ENCODE results near the gene ALG2.

ALG2 gene

DNA sequence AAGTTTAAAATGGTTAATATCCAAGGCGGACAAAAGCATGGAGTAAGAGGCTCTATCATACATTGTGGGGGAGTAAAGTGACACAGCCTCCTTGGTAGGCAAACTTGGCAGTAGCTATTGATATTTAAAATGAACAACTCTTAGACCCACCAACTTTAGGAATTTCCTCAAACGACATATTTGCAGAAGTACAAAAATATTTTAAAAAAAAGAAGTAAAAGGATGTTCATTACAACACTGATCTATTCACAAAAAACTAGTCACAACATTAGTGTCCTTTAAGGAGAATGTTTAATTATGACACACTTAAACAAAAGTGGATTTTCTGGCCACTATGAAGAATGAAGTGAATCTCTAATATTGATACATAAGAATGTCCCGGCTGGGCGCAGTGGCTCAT lies 1.7 kb downstream of the ALG2 start:
- POLR2A ChIA-PET: interaction anchor here (1.6 kb wide), 1 partner anchor 9 kb away, joined by 4 read pairs; no protein-coding TSS in a partner anchor
- TF ChIP-seq CTBP1 (IDR thresholded peaks at IDR 0.05; ENCODE audit: borderline replicate concordance): no peak
- TF ChIP-seq TARDBP (IDR thresholded peaks at IDR 0.05): no peak
- no peak for TF ChIP-seq FOXA1 (IDR thresholded peaks at IDR 0.05)
- no peak for TF ChIP-seq NFRKB (IDR thresholded peaks at IDR 0.05)
- TF ChIP-seq SUZ12 (IDR thresholded peaks at IDR 0.05): no peak
- no peak for TF ChIP-seq ELF4 (IDR thresholded peaks at IDR 0.05)
- no peak for TF ChIP-seq HDGF (IDR thresholded peaks at IDR 0.05; ENCODE audit: borderline replicate concordance)
- no peak for TF ChIP-seq FOXM1 (IDR thresholded peaks at IDR 0.05; ENCODE audit: borderline replicate concordance)
- DNase-seq (ENCODE audit: extremely low spot score): no peak
- CTCF ChIA-PET: interaction anchor here (1.0 to 1.6 kb wide), 2 partner anchors 11 to 57 kb away, joined by 3 to 4 read pairs; no protein-coding TSS in a partner anchor

DNA sequence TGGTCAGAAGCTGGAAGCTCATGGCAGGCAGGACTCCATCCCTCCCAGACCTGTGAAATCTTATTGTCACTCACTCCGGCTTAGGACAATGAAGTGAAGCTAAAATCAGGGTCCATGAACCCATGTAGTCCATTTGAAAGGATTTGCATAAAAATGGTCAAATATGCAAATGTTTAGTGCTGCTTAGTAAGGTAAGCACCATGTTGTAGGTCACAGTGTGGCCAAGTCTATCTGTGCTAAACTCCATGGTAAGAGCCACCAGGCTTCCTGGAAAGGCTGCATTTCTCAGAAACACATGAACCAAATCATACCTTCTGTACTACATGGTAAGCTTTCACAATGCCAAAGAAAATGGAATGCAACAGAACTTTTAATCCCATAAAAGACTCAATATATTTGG lies 5.7 kb downstream of the ALG2 start:
- ChIA-PET POLR2A (no interaction called here), CTCF (no interaction called here)

DNA sequence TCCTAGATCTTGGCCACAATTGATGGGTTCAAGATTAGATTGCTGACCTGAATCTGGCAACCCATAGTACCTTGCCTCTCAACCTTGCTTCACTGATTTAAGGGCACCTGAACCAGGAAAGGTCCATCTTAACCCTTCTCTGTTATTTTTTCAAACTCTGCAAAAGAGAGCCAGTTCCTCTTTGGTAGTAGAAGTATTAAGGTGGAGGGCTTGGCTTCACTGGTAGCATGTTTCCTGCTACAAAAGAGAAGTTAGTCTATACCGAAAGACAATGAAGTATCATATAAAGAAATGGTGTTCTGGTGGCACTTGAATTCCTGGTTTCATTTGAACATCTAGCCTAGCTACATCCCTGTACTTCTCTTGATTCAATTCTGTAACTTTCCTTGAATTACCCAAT lies 8.5 kb downstream of the ALG2 start:
- no peak for DNase-seq (ENCODE audit: extremely low spot score)
- TF ChIP-seq ZNF384 (IDR thresholded peaks at IDR 0.05) (no peak), ELF4 (IDR thresholded peaks at IDR 0.05) (no peak), L3MBTL2 (conservative IDR thresholded peaks at IDR 0.05) (no peak), SUZ12 (IDR thresholded peaks at IDR 0.05) (no peak), FOXM1 (IDR thresholded peaks at IDR 0.05; ENCODE audit: borderline replicate concordance) (no peak), FOXA1 (IDR thresholded peaks at IDR 0.05) (no peak), CTBP1 (IDR thresholded peaks at IDR 0.05; ENCODE audit: borderline replicate concordance) (no peak), NFRKB (IDR thresholded peaks at IDR 0.05) (no peak)
- ChIA-PET CTCF (interaction anchor here (0.6 to 0.8 kb wide), 2 partner anchors 9 to 55 kb away, joined by 3 to 4 read pairs; partner anchors contain the start of gene SEC61B), POLR2A (no interaction called here)

More for the DNA sequence above, 5.7 kb downstream of the ALG2 start:
- TF ChIP-seq LEF1 (IDR thresholded peaks at IDR 0.05; ENCODE audit: borderline replicate concordance) (no peak), SUZ12 (IDR thresholded peaks at IDR 0.05) (no peak), HDGF (IDR thresholded peaks at IDR 0.05; ENCODE audit: borderline replicate concordance) (no peak), FOXM1 (IDR thresholded peaks at IDR 0.05; ENCODE audit: borderline replicate concordance) (no peak), ZNF384 (IDR thresholded peaks at IDR 0.05) (no peak), FOXK2 (IDR thresholded peaks at IDR 0.05) (no peak), NFRKB (IDR thresholded peaks at IDR 0.05) (no peak), L3MBTL2 (conservative IDR thresholded peaks at IDR 0.05) (no peak), FOXA1 (IDR thresholded peaks at IDR 0.05) (no peak)
- TF ChIP-seq, protein P1, sequence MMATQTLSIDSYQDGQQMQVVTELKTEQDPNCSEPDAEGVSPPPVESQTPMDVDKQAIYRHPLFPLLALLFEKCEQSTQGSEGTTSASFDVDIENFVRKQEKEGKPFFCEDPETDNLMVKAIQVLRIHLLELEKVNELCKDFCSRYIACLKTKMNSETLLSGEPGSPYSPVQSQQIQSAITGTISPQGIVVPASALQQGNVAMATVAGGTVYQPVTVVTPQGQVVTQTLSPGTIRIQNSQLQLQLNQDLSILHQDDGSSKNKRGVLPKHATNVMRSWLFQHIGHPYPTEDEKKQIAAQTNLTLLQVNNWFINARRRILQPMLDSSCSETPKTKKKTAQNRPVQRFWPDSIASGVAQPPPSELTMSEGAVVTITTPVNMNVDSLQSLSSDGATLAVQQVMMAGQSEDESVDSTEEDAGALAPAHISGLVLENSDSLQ (IDR thresholded peaks at IDR 0.05): no peak
- DNase-seq (ENCODE audit: extremely low spot score): no peak

DNA sequence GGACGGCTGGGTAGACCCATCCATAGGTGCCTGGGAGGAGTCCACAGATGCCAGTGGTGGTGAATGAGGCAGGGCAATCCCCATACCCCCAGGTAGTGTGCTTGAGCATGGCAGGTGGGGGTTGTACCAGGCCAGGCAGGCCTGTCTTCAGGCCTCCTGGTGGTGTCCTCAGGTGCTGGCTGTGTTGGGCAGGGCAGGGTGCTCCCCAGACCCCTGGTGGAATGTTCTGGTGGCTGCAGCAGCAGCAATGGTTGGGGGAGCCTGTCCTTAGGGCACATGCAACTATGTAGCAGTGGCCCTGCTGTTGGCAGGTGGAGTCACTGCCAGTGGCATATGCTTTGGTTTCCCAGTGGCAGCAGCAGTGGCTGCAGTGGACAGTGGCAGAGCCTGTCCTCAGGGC lies 10.0 kb downstream of the ALG2 start:
- no peak for DNase-seq (ENCODE audit: extremely low spot score)
- ChIA-PET POLR2A (no interaction called here), CTCF (no interaction called here)
- TF ChIP-seq FOXK2 (IDR thresholded peaks at IDR 0.05) (no peak), HDGF (IDR thresholded peaks at IDR 0.05; ENCODE audit: borderline replicate concordance) (no peak), ZNF384 (IDR thresholded peaks at IDR 0.05) (no peak), NFRKB (IDR thresholded peaks at IDR 0.05) (no peak), ARNT (IDR thresholded peaks at IDR 0.05) (no peak), LEF1 (IDR thresholded peaks at IDR 0.05; ENCODE audit: borderline replicate concordance) (no peak), FOXA1 (IDR thresholded peaks at IDR 0.05) (no peak), TARDBP (IDR thresholded peaks at IDR 0.05) (no peak), ELF4 (IDR thresholded peaks at IDR 0.05) (no peak), L3MBTL2 (conservative IDR thresholded peaks at IDR 0.05) (no peak), SUZ12 (IDR thresholded peaks at IDR 0.05) (no peak), BHLHE40 (IDR thresholded peaks at IDR 0.05; ENCODE audit: borderline replicate concordance) (no peak), FOXM1 (IDR thresholded peaks at IDR 0.05; ENCODE audit: borderline replicate concordance) (no peak), SP1 (IDR thresholded peaks at IDR 0.05) (no peak)
- TF ChIP-seq, protein P1 (IDR thresholded peaks at IDR 0.05): no peak

DNA sequence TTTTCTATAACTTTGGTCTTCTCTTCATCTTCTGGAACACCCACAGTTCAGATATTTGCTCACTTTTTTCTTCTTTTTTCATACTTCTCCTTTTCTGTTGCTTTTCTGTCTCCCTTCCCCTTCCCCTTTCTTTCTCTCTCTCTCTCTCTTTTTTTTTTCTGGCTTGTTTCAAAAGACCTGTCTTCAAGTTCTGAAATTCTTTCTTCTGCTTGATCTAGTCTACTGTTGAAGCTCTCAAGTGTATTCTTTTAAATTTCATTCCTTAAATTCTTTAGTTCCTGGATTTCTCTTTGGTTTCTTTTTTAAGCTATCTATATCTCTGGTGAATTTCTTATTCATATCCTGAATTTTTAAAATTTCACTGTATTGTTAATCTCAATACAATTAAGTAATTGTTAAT lies 11.2 kb downstream of the ALG2 start:
- ChIA-PET POLR2A (interaction anchor here (1.2 kb wide), 1 partner anchor 10 kb away, joined by 4 read pairs; no protein-coding TSS in a partner anchor), CTCF (no interaction called here)
- TF ChIP-seq FOXA1 (IDR thresholded peaks at IDR 0.05) (no peak), L3MBTL2 (conservative IDR thresholded peaks at IDR 0.05) (no peak), FOXM1 (IDR thresholded peaks at IDR 0.05; ENCODE audit: borderline replicate concordance) (no peak), ELF4 (IDR thresholded peaks at IDR 0.05) (no peak), LEF1 (IDR thresholded peaks at IDR 0.05; ENCODE audit: borderline replicate concordance) (no peak), BHLHE40 (IDR thresholded peaks at IDR 0.05; ENCODE audit: borderline replicate concordance) (no peak), SP1 (IDR thresholded peaks at IDR 0.05) (no peak), CTBP1 (IDR thresholded peaks at IDR 0.05; ENCODE audit: borderline replicate concordance) (no peak), NFRKB (IDR thresholded peaks at IDR 0.05) (no peak), HDGF (IDR thresholded peaks at IDR 0.05; ENCODE audit: borderline replicate concordance) (no peak), ZNF384 (IDR thresholded peaks at IDR 0.05) (no peak), TARDBP (IDR thresholded peaks at IDR 0.05) (no peak), FOXK2 (IDR thresholded peaks at IDR 0.05) (no peak), SUZ12 (IDR thresholded peaks at IDR 0.05) (no peak)
- TF ChIP-seq, protein P1 (IDR thresholded peaks at IDR 0.05): no peak
- no peak for DNase-seq (ENCODE audit: extremely low spot score)

DNA sequence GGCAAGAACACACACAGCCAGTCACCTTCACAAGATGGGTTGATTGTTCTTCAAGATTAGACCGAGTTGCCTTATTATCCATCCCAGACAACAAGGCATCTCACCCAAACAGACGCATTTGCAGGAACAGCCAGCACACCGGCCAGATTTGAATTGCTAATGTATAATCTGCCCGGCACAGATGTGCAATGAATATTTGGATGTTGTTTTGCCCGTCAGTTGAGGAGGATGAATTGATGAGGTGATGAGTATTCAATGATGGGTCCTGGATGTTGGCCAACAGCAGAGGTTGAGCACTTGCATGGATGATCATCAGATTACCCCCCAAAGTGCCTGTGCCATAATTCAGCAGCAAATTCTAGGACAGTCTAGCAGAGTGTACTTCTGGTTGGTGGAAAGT lies 20.1 kb downstream of the ALG2 start:
- no peak for TF ChIP-seq L3MBTL2 (conservative IDR thresholded peaks at IDR 0.05)
- no peak for TF ChIP-seq HDGF (IDR thresholded peaks at IDR 0.05; ENCODE audit: borderline replicate concordance)
- no peak for TF ChIP-seq ELF4 (IDR thresholded peaks at IDR 0.05)
- TF ChIP-seq TARDBP (IDR thresholded peaks at IDR 0.05): no peak
- TF ChIP-seq BHLHE40 (IDR thresholded peaks at IDR 0.05; ENCODE audit: borderline replicate concordance): no peak
- TF ChIP-seq LEF1 (IDR thresholded peaks at IDR 0.05; ENCODE audit: borderline replicate concordance): no peak
- no peak for TF ChIP-seq FOXK2 (IDR thresholded peaks at IDR 0.05)
- TF ChIP-seq, protein P1 (IDR thresholded peaks at IDR 0.05): no peak
- no peak for TF ChIP-seq SP1 (IDR thresholded peaks at IDR 0.05)
- DNase-seq (ENCODE audit: extremely low spot score): no peak
- ChIA-PET CTCF (interaction anchor here (0.6 kb wide), 1 partner anchor 917 kb away, joined by 3 read pairs; no protein-coding TSS in a partner anchor), POLR2A (no interaction called here)
